Suprapubic skin (tissue), 4 donors: ENCODE results near the gene AAK1. TPM values are rescaled to one million over a fixed set of nuclear protein-coding genes. Genes with fewer than 3 reads are reported as not detected.

Experiments used
- DNase-seq, 2 donors: peaks; one replicate each; pipeline ENCODE4 v3.0.0-alpha.2; 2019; ENCODE audit warnings: low spot score in 2 of 2
- H3K27ac ChIP-seq: fragments of 200-600 bp; sonication (generic); one replicate; pipeline ENCODE4 v1.5.1; 2019
- H3K27me3 ChIP-seq: fragments of 200-600 bp; sonication (generic); one replicate; pipeline ENCODE4 v1.5.1; 2019
- H3K36me3 ChIP-seq: fragments of 200-600 bp; sonication (generic); one replicate; pipeline ENCODE4 v1.5.1; 2019
- H3K4me1 ChIP-seq: fragments of 200-600 bp; sonication (generic); one replicate; pipeline ENCODE4 v1.5.1; 2019
- H3K4me3 ChIP-seq: fragments of 200-600 bp; sonication (generic); one replicate; pipeline ENCODE4 v1.5.1; 2019; ENCODE audit warnings: mild to moderate bottlenecking
- H3K9me3 ChIP-seq: fragments of 200-600 bp; sonication (generic); one replicate; pipeline ENCODE4 v1.5.1; 2019
- CTCF ChIP-seq, 2 donors: fragments of 200-600 bp in 1 of 2; fragments of 450-650 bp in 1 of 2; sonication (generic) in 1 of 2; IDR thresholded peaks; one replicate each; pipeline ENCODE4 v1.5.1; 2016 to 2019; ENCODE audit warnings: antibody characterized with exemption in 2 of 2, mild to moderate bottlenecking in 1 of 2, moderate library complexity in 1 of 2
- EP300 ChIP-seq: sonication (generic); formaldehyde crosslinking; IDR thresholded peaks from one replicate; pipeline ENCODE4 v1.6.1; 2017; ENCODE audit warnings: antibody characterized with exemption
- POLR2A ChIP-seq, 2 donors: fragments of 450-650 bp; IDR thresholded peaks; one replicate each; pipeline ENCODE4 v1.6.1; 2017; ENCODE audit warnings: antibody characterized with exemption in 2 of 2, mild to moderate bottlenecking in 2 of 2, moderate library complexity in 2 of 2
- POLR2AphosphoS5 ChIP-seq, 3 donors: sonication (generic); formaldehyde crosslinking; IDR thresholded peaks; one replicate each; pipeline ENCODE4 v1.6.1; 2017; ENCODE audit warnings: antibody characterized with exemption in 3 of 3
- WGBS: methylation state at CpG from one replicate; pipeline ENCODE4 v1.1.5; 2018; 5-methylcytosine and 5-hydroxymethylcytosine counted together
- total RNA-seq, 4 donors: library from RNA; depleted of rRNA; stranded (reverse); fragments of >200 nt; gene quantifications; one replicate each; pipeline ENCODE4 v1.1.0, GENCODE V29; 2016

AAK1 gene
- total RNA-seq, 4 donors from 2014 or later = 26.4 to 48.4 (median 32.7) TPM

GRCh38 chr2:69585855-69586555, 57.5 kb downstream of the AAK1 start:
- DNase-seq = no peak
- peaks cover 10% of the 10 kb centered on the region for H3K4me1 ChIP-seq
- no peak overlapping the region for H3K4me3 ChIP-seq
- H3K27me3 ChIP-seq = no peaks in the 10 kb centered on the region
- TF ChIP-seq POLR2A (IDR thresholded peaks at IDR 0.05) (no peak), CTCF (IDR thresholded peaks at IDR 0.05) (no peak), EP300 (no peak), POLR2AphosphoS5 (IDR thresholded peaks at IDR 0.05) (no peak)
- no peaks in the 10 kb centered on the region for H3K9me3 ChIP-seq
- WGBS = 91% methylated on average over 6 of the region's 6 CpGs
- no peak overlapping the region for H3K27ac ChIP-seq
- H3K36me3 ChIP-seq = no peaks in the 10 kb centered on the region

- no peak for DNase-seq
- Histone ChIP-seq H3K27me3 (no peaks in the 10 kb centered on the region), H3K4me3 (no peak overlapping the region), H3K27ac (no peak overlapping the region), H3K36me3 (no peaks in the 10 kb centered on the region), H3K9me3 (no peaks in the 10 kb centered on the region), H3K4me1 (peaks cover 10% of the 10 kb centered on the region)
- 81% methylated on average over 9 of the region's 9 CpGs for WGBS
- TF ChIP-seq POLR2A (IDR thresholded peaks at IDR 0.05) (no peak), POLR2AphosphoS5 (IDR thresholded peaks at IDR 0.05) (no peak), CTCF (IDR thresholded peaks at IDR 0.05) (no peak), EP300 (no peak)
Observed at GRCh38 chr2:69584127-69584889, 59.2 kb downstream of the AAK1 start.

- WGBS = 90% methylated on average over 3 of the region's 3 CpGs
- H3K9me3 ChIP-seq = no peaks in the 10 kb centered on the region
- H3K27ac ChIP-seq = no peak overlapping the region
- no peak for DNase-seq
- no peaks in the 10 kb centered on the region for H3K27me3 ChIP-seq
- peaks cover 10% of the 10 kb centered on the region for H3K4me1 ChIP-seq
- H3K36me3 ChIP-seq = no peaks in the 10 kb centered on the region
- TF ChIP-seq CTCF (IDR thresholded peaks at IDR 0.05) (no peak), POLR2A (IDR thresholded peaks at IDR 0.05) (no peak), EP300 (no peak), POLR2AphosphoS5 (IDR thresholded peaks at IDR 0.05) (no peak)
- H3K4me3 ChIP-seq = no peak overlapping the region
Observed at GRCh38 chr2:69583321-69583833, 60.2 kb downstream of the AAK1 start.

GRCh38 chr2:69582582-69583176, 60.9 kb downstream of the AAK1 start:
- Histone ChIP-seq H3K27ac (no peak overlapping the region), H3K9me3 (no peaks in the 10 kb centered on the region), H3K4me3 (no peak overlapping the region), H3K36me3 (no peaks in the 10 kb centered on the region), H3K27me3 (no peaks in the 10 kb centered on the region), H3K4me1 (peaks cover 14% of the 10 kb centered on the region)
- no peak for TF ChIP-seq POLR2AphosphoS5 (IDR thresholded peaks at IDR 0.05)
- no peak for TF ChIP-seq CTCF (IDR thresholded peaks at IDR 0.05)
- no peak for TF ChIP-seq EP300
- 42% methylated on average over 3 of the region's 3 CpGs for WGBS
- DNase-seq = no peak
